Measurements from ENCODE around the gene TGOLN2. TPM values are rescaled to one million over a fixed set of nuclear protein-coding genes. Genes with fewer than 3 reads are reported as not detected.
"Not testable (repeated sequence)": the region's sequence is repeated elsewhere in the genome, so short reads cannot be mapped to it uniquely, and the experiment has no call there.

Gene TGOLN2
- polyA plus RNA-seq, 3 donors: 68.2 to 157 (median 111) TPM

- Histone ChIP-seq H3K4me2 (replicated peaks; ENCODE audit: extremely low read depth, low read length, poor library complexity, severe bottlenecking) (no peak overlapping the region), H3K4me1 (ENCODE audit: control insufficient read depth in 1 of 2, insufficient read depth in 2 of 2, low read length in 2 of 2) (no peaks in the 10 kb centered on the region), H3K4me3 (replicated peaks in 1 of 3; ENCODE audit: low read depth in 2 of 3, low read length in 3 of 3) (no peak overlapping the region), H3K79me2 (ENCODE audit: insufficient read depth, low read length) (peaks cover 1% of the 10 kb centered on the region), H4K20me1 (ENCODE audit: insufficient read depth, low read length) (peaks cover 3% of the 10 kb centered on the region), H3K27me3 (ENCODE audit: control insufficient read depth in 2 of 2, insufficient read depth in 2 of 2, low read length in 2 of 2) (no peaks in the 10 kb centered on the region), H2AFZ (ENCODE audit: insufficient read depth, low read depth, low read length, poor library complexity, severe bottlenecking) (no peak overlapping the region), H3K9ac (ENCODE audit: insufficient read depth, low read length, poor library complexity, severe bottlenecking) (no peak overlapping the region), H3K36me3 (replicated peaks in 1 of 2; ENCODE audit: control insufficient read depth in 1 of 2, insufficient read depth in 2 of 2, low read length in 2 of 2) (peaks cover 65 to 83% of the 10 kb centered on the region in 2 donors), H3K27ac (ENCODE audit: low read depth in 1 of 2, low read length in 2 of 2) (no peak overlapping the region), H3K9me3 (replicated peaks in 1 of 2; ENCODE audit: control insufficient read depth in 1 of 2, insufficient read depth in 1 of 2, low read length in 2 of 2) (no peaks in the 10 kb centered on the region)
- Mint-ChIP-seq H3K4me3 (no peak overlapping the region), H3K27ac (peak overlapping the region in 2 of 7 donors; percentile 34 to 53), H3K36me3 (peaks cover 70 to 85% of the 10 kb centered on the region in 2 donors), H3K9me3 (no peaks in the 10 kb centered on the region), H3K27me3 (ENCODE audit: low read depth in 3 of 3) (peaks cover 0 to 2% (median 0%) of the 10 kb centered on the region in 3 donors), H3K4me1 (no peaks in the 10 kb centered on the region)
- no peak for DNase-seq
- intact Hi-C loops (cut with micrococcal nuclease): no loop called here
- WGBS (ENCODE audit: insufficient coverage): 100% methylated on average over 3 of the region's 3 CpGs
- TF ChIP-seq CTCF (IDR thresholded peaks at IDR 0.05): no peak
These were observed 19.8 kb upstream of the TGOLN2 start for GRCh38 chr2:85347599-85347998.

GRCh38 chr2:85344356-85344954 is 16.7 kb upstream of the TGOLN2 start:
- no peaks in the 10 kb centered on the region for H3K9me3 ChIP-seq (replicated peaks in 1 of 2; ENCODE audit: control insufficient read depth in 1 of 2, insufficient read depth in 1 of 2, low read length in 2 of 2)
- H2AFZ ChIP-seq (ENCODE audit: insufficient read depth, low read depth, low read length, poor library complexity, severe bottlenecking): no peak overlapping the region
- no peaks in the 10 kb centered on the region for H3K9me3 Mint-ChIP-seq
- no peaks in the 10 kb centered on the region for H3K27me3 ChIP-seq (ENCODE audit: control insufficient read depth in 2 of 2, insufficient read depth in 2 of 2, low read length in 2 of 2)
- no peaks in the 10 kb centered on the region for H3K4me1 ChIP-seq (ENCODE audit: control insufficient read depth in 1 of 2, insufficient read depth in 2 of 2, low read length in 2 of 2)
- H3K4me3 ChIP-seq (replicated peaks in 1 of 3; ENCODE audit: low read depth in 2 of 3, low read length in 3 of 3): no peak overlapping the region
- H3K36me3 Mint-ChIP-seq: peaks cover 53 to 73% of the 10 kb centered on the region in 2 donors
- no peaks in the 10 kb centered on the region for H3K4me1 Mint-ChIP-seq
- H3K27me3 Mint-ChIP-seq (ENCODE audit: low read depth in 3 of 3): peaks cover 3 to 5% (median 5%) of the 10 kb centered on the region in 3 donors
- H3K27ac ChIP-seq (ENCODE audit: low read depth in 1 of 2, low read length in 2 of 2): no peak overlapping the region
- no peak for TF ChIP-seq CTCF (IDR thresholded peaks at IDR 0.05)
- DNase-seq: no peak
- H3K79me2 ChIP-seq (ENCODE audit: insufficient read depth, low read length): no peaks in the 10 kb centered on the region
- peaks cover 44 to 62% of the 10 kb centered on the region in 2 donors for H3K36me3 ChIP-seq (replicated peaks in 1 of 2; ENCODE audit: control insufficient read depth in 1 of 2, insufficient read depth in 2 of 2, low read length in 2 of 2)
- no peak overlapping the region for H3K9ac ChIP-seq (ENCODE audit: insufficient read depth, low read length, poor library complexity, severe bottlenecking)
- H3K27ac Mint-ChIP-seq: peak overlapping the region in 1 of 7 donors; percentile 21
- intact Hi-C loops (cut with micrococcal nuclease): no loop called here
- H3K4me3 Mint-ChIP-seq: no peak overlapping the region
- H4K20me1 ChIP-seq (ENCODE audit: insufficient read depth, low read length): peaks cover 3% of the 10 kb centered on the region
- no peak overlapping the region for H3K4me2 ChIP-seq (replicated peaks; ENCODE audit: extremely low read depth, low read length, poor library complexity, severe bottlenecking)
- 99% methylated on average over 9 of the region's 14 CpGs for WGBS (ENCODE audit: insufficient coverage)

GRCh38 chr2:85343207-85343895 is 15.6 kb upstream of the TGOLN2 start:
- not testable (repeated sequence) for H3K9me3 ChIP-seq (replicated peaks in 1 of 2; ENCODE audit: control insufficient read depth in 1 of 2, insufficient read depth in 1 of 2, low read length in 2 of 2); DNase-seq; H3K4me1 ChIP-seq (ENCODE audit: control insufficient read depth in 1 of 2, insufficient read depth in 2 of 2, low read length in 2 of 2); H3K79me2 ChIP-seq (ENCODE audit: insufficient read depth, low read length); H3K27me3 Mint-ChIP-seq (ENCODE audit: low read depth in 3 of 3); H3K4me1 Mint-ChIP-seq; H3K4me2 ChIP-seq (replicated peaks; ENCODE audit: extremely low read depth, low read length, poor library complexity, severe bottlenecking); H2AFZ ChIP-seq (ENCODE audit: insufficient read depth, low read depth, low read length, poor library complexity, severe bottlenecking); H3K27ac ChIP-seq (ENCODE audit: low read depth in 1 of 2, low read length in 2 of 2); H3K9ac ChIP-seq (ENCODE audit: insufficient read depth, low read length, poor library complexity, severe bottlenecking); H4K20me1 ChIP-seq (ENCODE audit: insufficient read depth, low read length); H3K9me3 Mint-ChIP-seq; H3K4me3 ChIP-seq (replicated peaks in 1 of 3; ENCODE audit: low read depth in 2 of 3, low read length in 3 of 3); H3K4me3 Mint-ChIP-seq; H3K27me3 ChIP-seq (ENCODE audit: control insufficient read depth in 2 of 2, insufficient read depth in 2 of 2, low read length in 2 of 2)
- peaks cover 40 to 56% of the 10 kb centered on the region in 2 donors for H3K36me3 ChIP-seq (replicated peaks in 1 of 2; ENCODE audit: control insufficient read depth in 1 of 2, insufficient read depth in 2 of 2, low read length in 2 of 2)
- Mint-ChIP-seq H3K36me3 (peaks cover 47 to 62% of the 10 kb centered on the region in 2 donors), H3K27ac (peak overlapping the region in 1 of 7 donors; percentile 66)
- intact Hi-C loops (cut with micrococcal nuclease): loop anchor here in 1 of 2 donors (1.0 kb wide), 1 partner anchor 26 kb away; no protein-coding TSS in a partner anchor
- 99% methylated on average over 7 of the region's 10 CpGs for WGBS (ENCODE audit: insufficient coverage)

Data from CD14-positive monocyte (primary cell).